Stomach (tissue), 4 donors: ENCODE data around the gene FAM163B.

ENCODE experiments used
- EP300 ChIP-seq: sonication (generic); formaldehyde crosslinking; IDR thresholded peaks from one replicate; pipeline ENCODE4 v1.6.1; 2017; ENCODE audit warnings: antibody characterized with exemption
- POLR2AphosphoS5 ChIP-seq, 3 donors: sonication (generic); formaldehyde crosslinking; IDR thresholded peaks; one replicate each; pipeline ENCODE4 v1.6.1; 2016; ENCODE audit warnings: antibody characterized with exemption in 3 of 3
- TF ChIP-seq, protein P1 (sequence below), 7 experiments: fragments of 450-650 bp in 4 of 7; fragments of 200-600 bp in 3 of 7; sonication (generic) in 3 of 7; IDR thresholded peaks; one replicate each; pipeline ENCODE4 v1.5.1; 2016 to 2019; ENCODE audit warnings: antibody characterized with exemption in 7 of 7, control low read depth in 2 of 7, mild to moderate bottlenecking in 1 of 7

DNA sequence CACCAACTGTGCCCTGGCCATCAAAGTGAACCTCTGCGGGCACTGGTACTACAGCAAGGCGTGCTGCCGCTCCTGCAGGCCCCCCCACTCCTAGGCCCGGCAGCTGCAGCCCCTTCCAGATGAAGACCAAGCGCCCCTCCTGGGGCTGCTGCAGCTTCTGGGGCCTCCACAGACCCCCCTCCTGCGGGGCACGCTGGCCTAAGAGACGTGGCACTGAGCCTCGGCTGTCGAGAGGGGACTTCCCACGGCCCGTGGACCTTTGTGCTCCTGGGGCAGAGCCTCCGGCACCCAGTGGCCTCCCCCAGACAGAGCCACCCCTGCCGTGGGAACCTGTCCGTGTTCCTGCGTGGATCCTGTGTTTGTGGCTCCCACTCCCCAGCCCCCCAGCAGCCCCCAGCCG, 34.4 kb downstream of the FAM163B start:
- TF ChIP-seq, protein P1, sequence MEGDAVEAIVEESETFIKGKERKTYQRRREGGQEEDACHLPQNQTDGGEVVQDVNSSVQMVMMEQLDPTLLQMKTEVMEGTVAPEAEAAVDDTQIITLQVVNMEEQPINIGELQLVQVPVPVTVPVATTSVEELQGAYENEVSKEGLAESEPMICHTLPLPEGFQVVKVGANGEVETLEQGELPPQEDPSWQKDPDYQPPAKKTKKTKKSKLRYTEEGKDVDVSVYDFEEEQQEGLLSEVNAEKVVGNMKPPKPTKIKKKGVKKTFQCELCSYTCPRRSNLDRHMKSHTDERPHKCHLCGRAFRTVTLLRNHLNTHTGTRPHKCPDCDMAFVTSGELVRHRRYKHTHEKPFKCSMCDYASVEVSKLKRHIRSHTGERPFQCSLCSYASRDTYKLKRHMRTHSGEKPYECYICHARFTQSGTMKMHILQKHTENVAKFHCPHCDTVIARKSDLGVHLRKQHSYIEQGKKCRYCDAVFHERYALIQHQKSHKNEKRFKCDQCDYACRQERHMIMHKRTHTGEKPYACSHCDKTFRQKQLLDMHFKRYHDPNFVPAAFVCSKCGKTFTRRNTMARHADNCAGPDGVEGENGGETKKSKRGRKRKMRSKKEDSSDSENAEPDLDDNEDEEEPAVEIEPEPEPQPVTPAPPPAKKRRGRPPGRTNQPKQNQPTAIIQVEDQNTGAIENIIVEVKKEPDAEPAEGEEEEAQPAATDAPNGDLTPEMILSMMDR (IDR thresholded peaks at IDR 0.05) = no peak
- TF ChIP-seq POLR2AphosphoS5 (IDR thresholded peaks at IDR 0.05) = no peak
- TF ChIP-seq EP300 = no peak
